Transverse colon (tissue), 4 donors: ENCODE data around the gene PTPA. TPM values are rescaled to one million over a fixed set of nuclear protein-coding genes. Genes with fewer than 3 reads are reported as not detected.

Experiments
- DNase-seq: peaks from one replicate; pipeline ENCODE4 v3.0.0-alpha.2; 2019
- H3K27ac ChIP-seq, 4 donors: fragments of 200-600 bp; sonication (generic); 2 replicates each; pipeline ENCODE4 v1.5.1; 2016 to 2018; ENCODE audit warnings: inconsistent platforms in 4 of 4
- H3K27me3 ChIP-seq: fragments of 200-600 bp; sonication (generic); 2 replicates; pipeline ENCODE4 v1.5.1; 2017; ENCODE audit warnings: inconsistent platforms
- H3K36me3 ChIP-seq, 4 donors: fragments of 200-600 bp; sonication (generic); 2 replicates each; pipeline ENCODE4 v1.5.1; 2017 to 2019; ENCODE audit warnings: inconsistent platforms in 4 of 4
- H3K4me1 ChIP-seq, 4 donors: fragments of 200-600 bp; sonication (generic); 2 replicates each; pipeline ENCODE4 v1.5.1; 2017 to 2020; ENCODE audit warnings: inconsistent platforms in 4 of 4
- H3K4me3 ChIP-seq, 4 donors: fragments of 200-600 bp; sonication (generic); 1 replicate in 1 of 4; 2 replicates in 3 of 4; pipeline versions ENCODE4 v1.5.1 to v1.6.1; 2017 to 2019; ENCODE audit warnings: inconsistent platforms in 4 of 4
- H3K9me3 ChIP-seq, 2 donors: fragments of 200-600 bp; sonication (generic); 2 replicates each; pipeline ENCODE4 v1.5.1; 2017 to 2019; ENCODE audit warnings: inconsistent platforms in 2 of 2
- CTCF ChIP-seq, 5 experiments: fragments of 200-600 bp in 3 of 5; fragments of 450-650 bp in 2 of 5; sonication (generic) in 3 of 5; IDR thresholded peaks; 1 replicate in 2 of 5; 2 replicates in 3 of 5; pipeline ENCODE4 v1.5.1; 2016 to 2017; ENCODE audit warnings: antibody characterized with exemption in 5 of 5, inconsistent platforms in 3 of 5, mild to moderate bottlenecking in 2 of 5, moderate library complexity in 1 of 5
- EP300 ChIP-seq: sonication (generic); formaldehyde crosslinking; IDR thresholded peaks from one replicate; pipeline ENCODE4 v1.6.1; 2017; ENCODE audit warnings: antibody characterized with exemption, low read depth
- POLR2A ChIP-seq: fragments of 450-650 bp; IDR thresholded peaks from one replicate; pipeline ENCODE4 v1.6.1; 2016; ENCODE audit warnings: antibody characterized with exemption, mild to moderate bottlenecking, moderate library complexity
- POLR2AphosphoS5 ChIP-seq, 3 donors: sonication (generic); formaldehyde crosslinking; IDR thresholded peaks; one replicate each; pipeline ENCODE4 v1.6.1; 2016; ENCODE audit warnings: antibody characterized with exemption in 3 of 3
- WGBS, 2 donors: methylation state at CpG; one replicate each; pipeline ENCODE4 v1.1.5; 2018; ENCODE audit warnings: low coverage in 1 of 2; 5-methylcytosine and 5-hydroxymethylcytosine counted together
- in situ Hi-C, 4 donors: fragments of 200-750 bp; cut with MboI; loops; one replicate each; pipeline versions ENCODE4 v1.15.0 to v1.15.1; 2017; ENCODE audit warnings: low sequenced_read_pairs in 3 of 4, low pct_ligation_motif_present in 1 of 4, low pct_unique_long_range_greater_than_20kb in 1 of 4
- intact Hi-C: fragments of 100-400 bp; cut with DNase I; formaldehyde crosslinking; loops from one replicate; pipeline ENCODE4 v1.15.1; 2023; ENCODE audit warnings: low total_unique reads
- total RNA-seq, 4 donors: library from RNA; depleted of rRNA; stranded (reverse); fragments of >200 nt; gene quantifications; one replicate each; pipeline ENCODE4 v1.1.0, GENCODE V29; 2016

Gene PTPA
- total RNA-seq, 4 donors from 2014 or later = 37.4 to 241 (median 66.5) TPM

GRCh38 chr9:129173296-129174101, 62.3 kb downstream of the PTPA start:
- Histone ChIP-seq H3K4me3 (peak overlapping the region in 3 of 4 donors; percentile 67 to 93 (median 90)), H3K4me1 (peaks cover 2 to 36% (median 19%) of the 10 kb centered on the region in 4 donors), H3K27ac (peak overlapping the region; percentile 93 to 99 (median 96)), H3K27me3 (no peaks in the 10 kb centered on the region), H3K36me3 (no peaks in the 10 kb centered on the region), H3K9me3 (no peaks in the 10 kb centered on the region)
- in situ Hi-C loops (loop anchor here in 1 of 4 donors (10.0 kb wide), 1 partner anchor 321 kb away; no protein-coding TSS in a partner anchor), intact Hi-C loops (loop anchor here (5.0 to 10.0 kb wide), 2 partner anchors 311 to 439 kb away; no protein-coding TSS in a partner anchor)
- no peak for TF ChIP-seq EP300
- no peak for DNase-seq
- 32% methylated on average over 23 of the region's 29 CpGs; no CpG with 5 or more reads in 1 of the 2 donors for WGBS, 2 donors

- in situ Hi-C loops = loop anchor here in 1 of 4 donors (10.0 kb wide), 1 partner anchor 321 kb away; no protein-coding TSS in a partner anchor
- peak; percentile 93 for DNase-seq
- H3K27ac ChIP-seq = peak overlapping the region; percentile 93 to 99 (median 96)
- peak overlapping the region; percentile 42 to 93 (median 78) for H3K4me3 ChIP-seq
- H3K9me3 ChIP-seq = no peaks in the 10 kb centered on the region
- 2% methylated on average over 30 of the region's 55 CpGs; no CpG with 5 or more reads in 1 of the 2 donors for WGBS, 2 donors
- intact Hi-C loops = loop anchor here (5.0 to 10.0 kb wide), 2 partner anchors 311 to 438 kb away; no protein-coding TSS in a partner anchor
- H3K4me1 ChIP-seq = peaks cover 7 to 36% (median 24%) of the 10 kb centered on the region in 4 donors
- no peaks in the 10 kb centered on the region for H3K27me3 ChIP-seq
- no peaks in the 10 kb centered on the region for H3K36me3 ChIP-seq
- TF ChIP-seq CTCF (IDR thresholded peaks at IDR 0.05) (peak; percentile 96 to 98 (median 98)), EP300 (no peak), POLR2A (peak; percentile 13), POLR2AphosphoS5 (IDR thresholded peaks at IDR 0.05) (peak; percentile 39 to 84 (median 80))
Observed at GRCh38 chr9:129174102-129174723, 63.0 kb downstream of the PTPA start.

- TF ChIP-seq POLR2A (peak; percentile 43), POLR2AphosphoS5 (IDR thresholded peaks at IDR 0.05) (peak; percentile 54 to 59 (median 56)), CTCF (IDR thresholded peaks at IDR 0.05) (peak in 1 of 5 experiments; percentile 5), EP300 (no peak)
- WGBS, 2 donors = 0 to 1% methylated on average over 2 to 53 of the region's 53 CpGs
- H3K27me3 ChIP-seq = no peaks in the 10 kb centered on the region
- intact Hi-C loops = loop anchor here (5.0 to 10.0 kb wide), 3 partner anchors 33 to 437 kb away; no protein-coding TSS in a partner anchor
- peak; percentile 80 for DNase-seq
- in situ Hi-C loops = loop anchor here in 1 of 4 donors (10.0 kb wide), 1 partner anchor 320 kb away; no protein-coding TSS in a partner anchor
- no peaks in the 10 kb centered on the region for H3K9me3 ChIP-seq
- H3K27ac ChIP-seq = peak overlapping the region; percentile 93 to 99 (median 96)
- H3K36me3 ChIP-seq = no peaks in the 10 kb centered on the region
- H3K4me3 ChIP-seq = peak overlapping the region; percentile 42 to 93 (median 78)
- H3K4me1 ChIP-seq = peaks cover 7 to 36% (median 31%) of the 10 kb centered on the region in 4 donors
Observed at GRCh38 chr9:129174724-129175514, 63.7 kb downstream of the PTPA start.

GRCh38 chr9:129175515-129175824, 64.3 kb downstream of the PTPA start:
- DNase-seq = no peak
- intact Hi-C loops = loop anchor here (5.0 to 10.0 kb wide), 2 partner anchors 33 to 309 kb away; no protein-coding TSS in a partner anchor
- Histone ChIP-seq H3K36me3 (no peaks in the 10 kb centered on the region), H3K4me1 (peaks cover 7 to 37% (median 33%) of the 10 kb centered on the region in 4 donors), H3K4me3 (peak overlapping the region; percentile 6 to 93 (median 78)), H3K27me3 (no peaks in the 10 kb centered on the region), H3K9me3 (no peaks in the 10 kb centered on the region), H3K27ac (peak overlapping the region; percentile 93 to 99 (median 96))
- whole genome bisulfite sequencing, 2 donors = 0 to 1% methylated on average over 6 to 10 of the region's 10 CpGs
- TF ChIP-seq CTCF (IDR thresholded peaks at IDR 0.05) (no peak), EP300 (no peak), POLR2AphosphoS5 (IDR thresholded peaks at IDR 0.05) (no peak), POLR2A (no peak)
- in situ Hi-C loops = loop anchor here in 1 of 4 donors (10.0 kb wide), 1 partner anchor 319 kb away; no protein-coding TSS in a partner anchor
